IMR-90 (cell line): ENCODE results near the gene MAB21L4. TPM values are rescaled to one million over a fixed set of nuclear protein-coding genes. Genes with fewer than 3 reads are reported as not detected.

Experiments used
- ATAC-seq: fragments of 200-7000 bp; cut with Tn5 transposase; 2 replicates; pipeline ENCODE4 v1.9.1; 2020; ENCODE audit warnings: low read depth, mild to moderate bottlenecking, moderate library complexity
- BruUV-seq: library from RNA; stranded (reverse); fragments of 400-500 nt; replicated peaks from 2 replicates; lab custom pipeline; 2021; lab: Mats Ljungman, UMichigan
- CTCF ChIA-PET: fragments of 300-600 bp; formaldehyde crosslinking; extraction: SDS; loops from one replicate; lab custom pipeline; 2021; ENCODE audit warnings: antibody characterized with exemption; lab: Yijun Ruan, JAX
- POLR2A ChIA-PET: fragments of 300-600 bp; sonication (Branson Sonifier 250); formaldehyde crosslinking; loops from one replicate; lab custom pipeline; 2022; ENCODE audit warnings: antibody characterized with exemption; ENCODE audit not compliant: unreplicated experiment; lab: Charles Lee
- DNase-seq: peaks from one replicate; pipeline ENCODE4 v3.0.0; 2013
- H2AFZ ChIP-seq: replicated peaks from 2 replicates; pipeline ENCODE3; 2013; ENCODE audit warnings: low read length, mild to moderate bottlenecking; ENCODE audit not compliant: poor library complexity
- H2AK5ac ChIP-seq: 2 replicates; pipeline ENCODE4 v1.6.1; 2013; ENCODE audit warnings: low read depth, low read length, inconsistent platforms
- H2AK9ac ChIP-seq: replicated peaks from 2 replicates; pipeline ENCODE3; 2013; ENCODE audit warnings: mild to moderate bottlenecking, low read depth, low read length, moderate library complexity; ENCODE audit not compliant: poor library complexity
- H2BK120ac ChIP-seq: 2 replicates; pipeline ENCODE4 v1.6.1; 2013; ENCODE audit warnings: low read depth, low read length, inconsistent platforms
- H2BK15ac ChIP-seq: 3 replicates; pipeline ENCODE4 v1.6.1; 2013; ENCODE audit warnings: low read depth, low read length, inconsistent platforms
- H2BK20ac ChIP-seq: 2 replicates; pipeline ENCODE4 v1.6.1; 2013; ENCODE audit warnings: low read depth, mild to moderate bottlenecking, inconsistent platforms, low read length, moderate library complexity
- H2BK5ac ChIP-seq: 2 replicates; pipeline ENCODE4 v1.6.1; 2013; ENCODE audit warnings: mild to moderate bottlenecking, low read depth, low read length, inconsistent platforms; ENCODE audit not compliant: poor library complexity, severe bottlenecking
- H3K14ac ChIP-seq: replicated peaks from 2 replicates; pipeline ENCODE4 v1.6.1; 2013; ENCODE audit warnings: low read depth, low read length, inconsistent platforms
- H3K18ac ChIP-seq: 2 replicates; pipeline ENCODE4 v1.6.1; 2013; ENCODE audit warnings: low read depth, low read length, control low read depth
- H3K23ac ChIP-seq: 2 replicates; pipeline ENCODE4 v1.6.1; 2013; ENCODE audit warnings: low read depth, low read length, inconsistent platforms
- H3K27ac ChIP-seq: 2 replicates; pipeline ENCODE4 v1.5.1; 2013; ENCODE audit warnings: mild to moderate bottlenecking, control low read depth, low read length; ENCODE audit not compliant: insufficient read depth
- H3K27me3 ChIP-seq: 2 replicates; pipeline ENCODE4 v1.6.1; 2013; ENCODE audit warnings: low read length; ENCODE audit not compliant: control insufficient read depth, insufficient read depth
- H3K36me3 ChIP-seq: 2 replicates; pipeline ENCODE4 v1.6.1; 2013; ENCODE audit warnings: low read length, mixed read lengths; ENCODE audit not compliant: control insufficient read depth, insufficient read depth
- H3K4ac ChIP-seq: 2 replicates; pipeline ENCODE4 v1.6.1; 2013; ENCODE audit warnings: low read depth, low read length, inconsistent platforms
- H3K4me1 ChIP-seq: 2 replicates; pipeline ENCODE4 v1.6.1; 2013; ENCODE audit warnings: low read length, mixed read lengths; ENCODE audit not compliant: control insufficient read depth, insufficient read depth
- H3K4me2 ChIP-seq: 2 replicates; pipeline ENCODE4 v1.6.1; 2013; ENCODE audit warnings: low read depth, mild to moderate bottlenecking, control low read depth, low read length, moderate library complexity
- H3K4me3 ChIP-seq: 2 replicates; pipeline ENCODE4 v1.5.1; 2013; ENCODE audit warnings: low read depth, mild to moderate bottlenecking, control low read depth, low read length, moderate library complexity; ENCODE audit not compliant: insufficient read depth
- H3K56ac ChIP-seq: 2 replicates; pipeline ENCODE4 v1.6.1; 2013; ENCODE audit warnings: low read length, inconsistent platforms; ENCODE audit not compliant: insufficient read depth; ENCODE audit errors: extremely low read depth
- H3K79me1 ChIP-seq, 2 experiments: 2 replicates each; pipeline ENCODE4 v1.6.1; 2013; ENCODE audit warnings: low read length in 2 of 2, inconsistent platforms in 1 of 2, low read depth in 1 of 2
- H3K9ac ChIP-seq: 2 replicates; pipeline ENCODE4 v1.6.1; 2013; ENCODE audit warnings: low read depth, low read length, control low read depth
- H3K9me1 ChIP-seq: 2 replicates; pipeline ENCODE4 v1.6.1; 2013; ENCODE audit warnings: low read length, inconsistent platforms; ENCODE audit not compliant: insufficient read depth
- H3K9me3 ChIP-seq: 2 replicates; pipeline ENCODE4 v1.6.1; 2013; ENCODE audit warnings: low read length; ENCODE audit not compliant: control insufficient read depth, insufficient read depth
- H4K20me1 ChIP-seq: 2 replicates; pipeline ENCODE4 v1.6.1; 2013; ENCODE audit warnings: low read length, inconsistent platforms; ENCODE audit not compliant: insufficient read depth
- H4K5ac ChIP-seq: 2 replicates; pipeline ENCODE4 v1.6.1; 2013; ENCODE audit warnings: mild to moderate bottlenecking, low read depth, low read length, control low read depth
- H4K8ac ChIP-seq, 2 experiments: 2 replicates each; pipeline ENCODE4 v1.6.1; 2013; ENCODE audit warnings: low read depth in 2 of 2, low read length in 2 of 2, control low read depth in 1 of 2, inconsistent platforms in 1 of 2
- H4K91ac ChIP-seq: 2 replicates; pipeline ENCODE4 v1.6.1; 2013; ENCODE audit warnings: low read depth, low read length, inconsistent platforms; ENCODE audit not compliant: insufficient read depth
- BHLHE40 ChIP-seq: fragments of 150-350 bp; IDR thresholded peaks from 2 replicates; pipeline ENCODE4 v1.6.1; 2016; ENCODE audit warnings: mild to moderate bottlenecking, low read depth, low read length
- CEBPB ChIP-seq: IDR thresholded peaks from 2 replicates; pipeline ENCODE4 v1.6.1; 2012; ENCODE audit warnings: low read depth, low read length, improper control_type of control experiment
- CHD1 ChIP-seq: IDR thresholded peaks from 2 replicates; pipeline ENCODE4 v1.6.1; 2012; ENCODE audit warnings: low read depth, low read length, improper control_type of control experiment
- CTCF ChIP-seq: conservative IDR thresholded peaks from 2 replicates; pipeline ENCODE4 v1.5.1; 2012; ENCODE audit warnings: mild to moderate bottlenecking, low read depth, low read length, improper control_type of control experiment
- ELK1 ChIP-seq: fragments of 150-350 bp; IDR thresholded peaks from 2 replicates; pipeline ENCODE4 v1.6.1; 2016; ENCODE audit warnings: low read depth, mild to moderate bottlenecking, low read length, moderate library complexity, borderline replicate concordance
- FOS ChIP-seq: fragments of 150-350 bp; IDR thresholded peaks from 2 replicates; pipeline ENCODE4 v1.6.1; 2016; ENCODE audit warnings: low read depth, low read length
- MAFK ChIP-seq: IDR thresholded peaks from 2 replicates; pipeline ENCODE4 v1.6.1; 2012; ENCODE audit warnings: low read depth, low read length, improper control_type of control experiment
- MAZ ChIP-seq: IDR thresholded peaks from 2 replicates; pipeline ENCODE4 v1.6.1; 2012; ENCODE audit warnings: low read depth, mild to moderate bottlenecking, low read length, improper control_type of control experiment, moderate library complexity, borderline replicate concordance
- MXI1 ChIP-seq: IDR thresholded peaks from 2 replicates; pipeline ENCODE4 v1.6.1; 2012; ENCODE audit warnings: low read depth, mild to moderate bottlenecking, low read length, moderate library complexity, borderline replicate concordance
- NFE2L2 ChIP-seq: fragments of 150-350 bp; IDR thresholded peaks from 2 replicates; pipeline ENCODE4 v1.6.1; 2016; ENCODE audit warnings: low read depth, mild to moderate bottlenecking, low read length
- POLR2A ChIP-seq: IDR thresholded peaks from 2 replicates; pipeline ENCODE4 v1.6.1; 2012; ENCODE audit warnings: mild to moderate bottlenecking, low read depth, low read length
- RAD21 ChIP-seq: IDR thresholded peaks from 2 replicates; pipeline ENCODE4 v1.6.1; 2012; ENCODE audit warnings: low read length, improper control_type of control experiment
- RFX5 ChIP-seq: IDR thresholded peaks from 2 replicates; pipeline ENCODE4 v1.8.0; 2012; ENCODE audit warnings: low read depth, mild to moderate bottlenecking, low read length, moderate library complexity
- SMC3 ChIP-seq: fragments of 150-350 bp; IDR thresholded peaks from 2 replicates; pipeline ENCODE4 v1.6.1; 2016; ENCODE audit warnings: low read depth, mild to moderate bottlenecking, antibody characterized with exemption, low read length, moderate library complexity
- WGBS, 2 experiments: methylation state at CpG; one replicate each; pipeline versions ENCODE4 v1.1.5 to v1.1.7; 2013; ENCODE audit warnings: missing lambda C conversion rate in 2 of 2; ENCODE audit not compliant: insufficient read length in 1 of 2; ENCODE audit errors: extremely low coverage in 2 of 2; 5-methylcytosine and 5-hydroxymethylcytosine counted together
- dilution Hi-C: fragments of 300-500 bp; cut with HindIII; formaldehyde crosslinking; loops from one replicate; pipeline ENCODE4 v1.14.3; 2018; ENCODE audit warnings: low sequenced_read_pairs; ENCODE audit not compliant: unreplicated experiment
- in situ Hi-C: fragments of 300-500 bp; cut with MboI; formaldehyde crosslinking; loops from 3 replicates; pipeline ENCODE4 v1.14.3; 2019; ENCODE audit warnings: low sequenced_read_pairs, inconsistent platforms, mixed read lengths
- intact Hi-C: fragments of 100-400 bp; cut with micrococcal nuclease; formaldehyde crosslinking; loops from 2 replicates; pipeline ENCODE4 v1.10.0; 2022
- polyA plus RNA-seq, 3 experiments: library from polyadenylated mRNA; depleted of rRNA; stranded (reverse); fragments of >200 nt; gene quantifications; 2 replicates each; pipeline ENCODE4 v1.2.3, GENCODE V29; 2012; ENCODE audit warnings: low replicate concordance in 1 of 3
- total RNA-seq: library from RNA; depleted of rRNA; stranded (reverse); fragments of >200 nt; gene quantifications from 2 replicates; pipeline ENCODE4 v1.2.3, GENCODE V29; 2012
- TF ChIP-seq, protein P1 (sequence below): fragments of 150-350 bp; IDR thresholded peaks from 2 replicates; pipeline ENCODE4 v1.6.1; 2017; ENCODE audit warnings: mild to moderate bottlenecking, antibody characterized with exemption, low read length, low read depth

MAB21L4 gene
- total and polyA plus RNA-seq, 2 of the 4 experiments (the other 2 are of a cell fraction) = not detected

DNA sequence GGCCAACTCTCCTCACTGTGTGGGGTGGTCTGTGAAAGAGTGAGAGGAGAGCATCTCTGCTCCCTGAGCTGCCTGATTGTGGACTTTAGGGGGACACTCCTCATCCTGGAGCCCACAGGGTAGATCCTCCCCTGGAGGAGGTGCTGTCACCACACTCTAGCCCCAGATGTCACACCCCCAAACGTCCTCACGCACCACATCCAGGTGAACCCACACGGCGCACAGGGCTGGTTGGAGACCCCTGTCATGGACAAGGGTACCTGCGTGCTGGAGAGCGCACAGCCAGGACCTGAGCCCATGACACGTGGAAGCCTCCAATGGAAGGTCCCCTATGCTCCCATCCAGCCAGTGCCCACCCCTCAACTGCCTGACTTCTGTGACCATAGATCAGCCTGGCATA, 16.9 kb downstream of the MAB21L4 start:
- in situ Hi-C loops = no loop called here
- DNase-seq (no peak), ATAC-seq (no peak)
- Histone ChIP-seq H3K4me3 (no peak overlapping the region), H2BK20ac (no peak overlapping the region), H3K4ac (no peak overlapping the region), H4K91ac (no peak overlapping the region), H3K4me2 (no peak overlapping the region), H2BK5ac (no peak overlapping the region), H3K14ac (no peak overlapping the region), H3K23ac (no peak overlapping the region), H2BK15ac (no peak overlapping the region), H2AK5ac (no peak overlapping the region), H4K5ac (no peak overlapping the region), H3K56ac (no peak overlapping the region), H3K9ac (no peak overlapping the region), H3K27ac (no peak overlapping the region), H3K9me3 (no peaks in the 10 kb centered on the region), H3K18ac (no peak overlapping the region), H4K20me1 (no peaks in the 10 kb centered on the region), H3K4me1 (no peaks in the 10 kb centered on the region), H2AFZ (no peak overlapping the region), H3K36me3 (no peaks in the 10 kb centered on the region), H3K27me3 (peaks cover 8% of the 10 kb centered on the region), H2BK120ac (no peak overlapping the region), H3K9me1 (no peaks in the 10 kb centered on the region), H4K8ac (no peak overlapping the region), H2AK9ac (no peak overlapping the region), H3K79me1 (no peaks in the 10 kb centered on the region)
- no TSS peak for BruUV-seq
- ChIA-PET CTCF (no interaction called here), POLR2A (no interaction called here)
- dilution Hi-C loops = no loop called here
- no CpG with 5 or more reads among the region's 7 CpGs for WGBS, 2 experiments
- intact Hi-C loops = no loop called here
- TF ChIP-seq CTCF (no peak), CHD1 (no peak), POLR2A (no peak), MAZ (no peak), MAFK (no peak), CEBPB (no peak), RFX5 (no peak), ELK1 (no peak), RAD21 (no peak), FOS (no peak), NFE2L2 (no peak), BHLHE40 (no peak), SMC3 (no peak), MXI1 (no peak)
- TF ChIP-seq, protein P1, sequence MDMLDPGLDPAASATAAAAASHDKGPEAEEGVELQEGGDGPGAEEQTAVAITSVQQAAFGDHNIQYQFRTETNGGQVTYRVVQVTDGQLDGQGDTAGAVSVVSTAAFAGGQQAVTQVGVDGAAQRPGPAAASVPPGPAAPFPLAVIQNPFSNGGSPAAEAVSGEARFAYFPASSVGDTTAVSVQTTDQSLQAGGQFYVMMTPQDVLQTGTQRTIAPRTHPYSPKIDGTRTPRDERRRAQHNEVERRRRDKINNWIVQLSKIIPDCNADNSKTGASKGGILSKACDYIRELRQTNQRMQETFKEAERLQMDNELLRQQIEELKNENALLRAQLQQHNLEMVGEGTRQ = no peak
